ENCODE measurements around the gene SMOC2.

DNA sequence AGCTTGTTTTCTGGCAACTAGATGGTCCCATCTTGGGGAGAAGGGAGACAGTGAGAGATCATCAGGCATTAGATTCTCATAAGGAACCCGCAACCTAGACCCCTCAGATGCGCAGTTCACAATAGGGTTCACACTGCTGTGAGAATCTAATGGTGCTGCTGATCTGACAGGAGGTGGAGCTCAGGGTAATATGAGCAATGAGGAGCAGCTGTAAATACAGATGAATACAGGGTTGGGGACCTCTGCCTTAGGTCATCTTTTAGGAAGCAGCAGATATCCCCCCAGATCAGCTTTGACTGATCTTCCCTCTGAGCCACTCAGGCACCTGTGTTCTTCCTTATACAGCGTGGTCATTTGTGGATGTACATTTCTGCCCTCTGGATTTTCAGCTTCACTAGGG is 63.4 kb downstream of the SMOC2 start:
- TF ChIP-seq CTCF (IDR thresholded peaks at IDR 0.05) (no peak), POLR2A (IDR thresholded peaks at IDR 0.05) (no peak), POLR2AphosphoS5 (IDR thresholded peaks at IDR 0.05) (no peak)

Data from breast epithelium (tissue), 3 donors.